Neural progenitor cell (in vitro differentiated cells): ENCODE data around the gene NIN. TPM values are rescaled to one million over a fixed set of nuclear protein-coding genes. Genes with fewer than 3 reads are reported as not detected.
A peak's percentile ranks its signal among the peaks of the same experiment; 100 is the strongest.

Source experiments
- DNase-seq: peaks from one replicate; pipeline ENCODE4 v3.0.0-alpha.2; 2016; ENCODE audit warnings: low spot score
- H2AFZ ChIP-seq: fragments of 200-600 bp; sonication (generic); replicated peaks from 2 replicates; pipeline ENCODE4 v1.6.1; 2016; ENCODE audit warnings: antibody characterized with exemption
- H3F3A ChIP-seq: fragments of 200-600 bp; sonication (generic); 2 replicates; pipeline ENCODE4 v1.6.1; 2016; ENCODE audit warnings: antibody characterized with exemption, low read depth
- H3K27ac ChIP-seq: fragments of 200-600 bp; sonication (generic); 2 replicates; pipeline ENCODE4 v1.5.1; 2016; ENCODE audit warnings: mild to moderate bottlenecking
- H3K27me3 ChIP-seq: fragments of 200-600 bp; sonication (generic); 2 replicates; pipeline ENCODE4 v1.6.1; 2016; ENCODE audit warnings: mild to moderate bottlenecking, moderate library complexity
- H3K36me3 ChIP-seq: fragments of 200-600 bp; sonication (generic); 2 replicates; pipeline ENCODE4 v1.5.1; 2016
- H3K4me1 ChIP-seq: fragments of 200-600 bp; sonication (generic); 2 replicates; pipeline ENCODE4 v1.6.1; 2016; ENCODE audit warnings: mixed run types
- H3K4me2 ChIP-seq: fragments of 200-600 bp; sonication (generic); 2 replicates; pipeline ENCODE4 v1.6.1; 2016
- H3K4me3 ChIP-seq: fragments of 200-600 bp; sonication (generic); 2 replicates; pipeline ENCODE4 v1.5.1; 2016
- H3K79me2 ChIP-seq: fragments of 200-600 bp; sonication (generic); 2 replicates; pipeline ENCODE4 v1.6.1; 2016; ENCODE audit warnings: low read depth
- H3K9ac ChIP-seq: fragments of 200-600 bp; sonication (generic); 2 replicates; pipeline ENCODE4 v1.6.1; 2016
- H3K9me3 ChIP-seq: fragments of 200-600 bp; sonication (generic); 2 replicates; pipeline ENCODE4 v1.5.1; 2016; ENCODE audit warnings: low read depth
- H4K20me1 ChIP-seq: fragments of 200-600 bp; sonication (generic); 2 replicates; pipeline ENCODE4 v1.6.1; 2016; ENCODE audit warnings: low read depth
- H3K27ac Mint-ChIP-seq: 3 replicates; pipeline ENCODE4 v1.8.0; 2021; ENCODE audit warnings: mixed read lengths
- H3K27me3 Mint-ChIP-seq: 2 replicates; pipeline ENCODE4 v1.8.0; 2022; ENCODE audit warnings: low read depth, mild to moderate bottlenecking, inconsistent platforms, moderate library complexity, mixed read lengths; ENCODE audit not compliant: insufficient read depth
- H3K36me3 Mint-ChIP-seq: 3 replicates; pipeline ENCODE4 v1.8.0; 2021; ENCODE audit warnings: mixed read lengths
- H3K4me1 Mint-ChIP-seq: 3 replicates; pipeline ENCODE4 v1.8.0; 2021; ENCODE audit warnings: mixed read lengths
- H3K4me3 Mint-ChIP-seq: 3 replicates; pipeline ENCODE4 v1.8.0; 2021; ENCODE audit warnings: mild to moderate bottlenecking, moderate library complexity, mixed read lengths
- H3K9me3 Mint-ChIP-seq: 3 replicates; pipeline ENCODE4 v1.8.0; 2020; ENCODE audit warnings: mixed read lengths
- CTCF ChIP-seq: fragments of 200-600 bp; sonication (generic); IDR thresholded peaks from 2 replicates; pipeline ENCODE4 v1.5.1; 2017; ENCODE audit warnings: antibody characterized with exemption, mild to moderate bottlenecking
- EZH2 ChIP-seq: fragments of 200-600 bp; sonication (generic); IDR thresholded peaks from 2 replicates; pipeline ENCODE4 v1.6.1; 2017; ENCODE audit warnings: antibody characterized with exemption, mild to moderate bottlenecking, moderate library complexity
- EZH2phosphoT487 ChIP-seq: fragments of 200-600 bp; sonication (generic); IDR thresholded peaks from 2 replicates; pipeline ENCODE4 v1.6.1; 2017; ENCODE audit warnings: antibody characterized with exemption
- total RNA-seq: library from RNA; depleted of rRNA; stranded (reverse); fragments of >200 nt; gene quantifications from 2 replicates; pipeline ENCODE4 v1.2.3, GENCODE V29; 2015; ENCODE audit warnings: low replicate concordance

The NIN gene
- total RNA-seq, 1 donor from 2014 or later: 49.0 TPM

DNA sequence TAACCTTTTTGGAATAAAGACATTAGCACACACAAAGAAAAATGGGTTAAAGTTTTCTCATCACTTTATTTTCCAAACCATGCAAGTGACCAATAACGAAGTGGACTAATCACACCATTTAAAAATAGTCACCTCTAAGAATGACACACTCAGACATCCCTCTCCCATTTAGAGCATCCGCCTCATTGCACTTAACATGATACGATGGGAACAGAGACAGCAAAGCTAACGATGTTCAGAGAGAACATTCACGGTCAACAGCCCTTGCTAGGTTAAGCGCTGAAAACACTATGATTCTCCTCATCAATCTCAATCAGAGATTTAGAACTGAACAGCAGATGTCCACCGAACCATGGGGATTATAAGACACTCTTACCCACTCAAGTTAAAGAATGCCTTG lies 35.8 kb downstream of the NIN start:
- peaks cover 5% of the 10 kb centered on the region for H3K27me3 Mint-ChIP-seq
- TF ChIP-seq EZH2 (no peak), EZH2phosphoT487 (no peak), CTCF (no peak)
- Histone ChIP-seq H3K79me2 (peaks cover 33% of the 10 kb centered on the region), H3K27me3 (no peaks in the 10 kb centered on the region), H3K27ac (no peak overlapping the region), H3K4me2 (peak overlapping the region; percentile 45), H4K20me1 (peaks cover 7% of the 10 kb centered on the region), H3K36me3 (no peaks in the 10 kb centered on the region), H2AFZ (no peak overlapping the region), H3K9me3 (no peaks in the 10 kb centered on the region), H3F3A (peaks cover 20% of the 10 kb centered on the region), H3K4me1 (peaks cover 43% of the 10 kb centered on the region), H3K4me3 (no peak overlapping the region), H3K9ac (no peak overlapping the region)
- H3K4me1 Mint-ChIP-seq: peaks cover 51% of the 10 kb centered on the region
- no peak for DNase-seq
- no peak overlapping the region for H3K27ac Mint-ChIP-seq
- no peaks in the 10 kb centered on the region for H3K9me3 Mint-ChIP-seq
- H3K36me3 Mint-ChIP-seq: peaks cover 39% of the 10 kb centered on the region
- H3K4me3 Mint-ChIP-seq: no peak overlapping the region

DNA sequence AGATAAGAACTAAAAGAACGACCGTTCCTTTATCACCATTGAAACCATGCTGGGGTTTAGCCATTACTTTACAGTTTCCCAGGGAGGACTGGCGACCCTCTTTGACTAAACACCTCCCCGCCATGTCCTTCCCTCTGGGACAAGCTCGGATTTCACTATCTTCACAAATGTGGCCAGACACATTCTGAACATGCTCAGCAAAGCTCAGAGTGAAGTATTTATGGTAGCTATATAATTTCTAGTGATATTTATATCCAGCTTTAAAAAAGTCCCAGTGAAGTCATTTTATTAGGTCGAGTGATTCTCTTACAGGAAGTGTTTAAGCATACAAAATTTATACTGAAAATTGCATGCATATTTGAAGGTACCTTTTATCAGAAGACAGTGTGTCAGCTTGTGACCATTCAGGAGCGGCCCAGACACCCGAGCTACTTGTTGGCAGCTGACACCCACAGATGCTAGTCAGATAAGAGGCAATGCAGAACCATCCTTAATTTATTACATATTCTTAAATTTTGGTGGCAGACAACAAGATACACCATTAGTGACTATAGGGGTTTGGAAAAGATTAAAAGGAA lies 36.8 kb downstream of the NIN start:
- DNase-seq: no peak
- peaks cover 20% of the 10 kb centered on the region for H3F3A ChIP-seq
- Mint-ChIP-seq H3K4me1 (peaks cover 51% of the 10 kb centered on the region), H3K27ac (no peak overlapping the region), H3K4me3 (no peak overlapping the region), H3K27me3 (peaks cover 2% of the 10 kb centered on the region), H3K9me3 (no peaks in the 10 kb centered on the region), H3K36me3 (peaks cover 37% of the 10 kb centered on the region)
- no peak overlapping the region for H3K27ac ChIP-seq
- no peak overlapping the region for H3K4me3 ChIP-seq
- peaks cover 7% of the 10 kb centered on the region for H4K20me1 ChIP-seq
- no peaks in the 10 kb centered on the region for H3K27me3 ChIP-seq
- H2AFZ ChIP-seq: no peak overlapping the region
- H3K36me3 ChIP-seq: no peaks in the 10 kb centered on the region
- H3K4me2 ChIP-seq: peak overlapping the region; percentile 45
- peaks cover 33% of the 10 kb centered on the region for H3K79me2 ChIP-seq
- no peaks in the 10 kb centered on the region for H3K9me3 ChIP-seq
- peaks cover 43% of the 10 kb centered on the region for H3K4me1 ChIP-seq
- TF ChIP-seq EZH2phosphoT487 (no peak), EZH2 (no peak), CTCF (no peak)
- H3K9ac ChIP-seq: no peak overlapping the region

DNA sequence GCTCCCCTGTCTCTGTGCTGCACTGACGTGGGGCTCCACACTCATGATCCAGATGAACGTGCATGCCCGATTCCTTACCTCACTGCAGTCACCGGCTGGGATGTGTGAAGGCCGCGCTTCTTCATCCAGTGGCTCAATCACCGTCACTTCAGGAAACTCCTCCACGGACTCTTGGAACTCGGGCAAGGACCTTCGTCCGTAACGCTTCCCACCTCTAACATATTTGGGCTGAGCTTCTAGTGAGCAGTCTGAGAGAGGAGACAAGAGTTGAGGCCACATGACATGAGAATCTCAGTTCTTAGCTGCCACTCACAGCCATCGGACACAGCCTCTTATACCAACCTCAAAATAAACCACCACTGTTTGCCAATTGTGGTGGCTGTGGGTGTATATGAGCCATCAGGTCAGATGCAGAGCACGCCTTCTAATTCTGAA lies 38.3 kb downstream of the NIN start:
- Histone ChIP-seq H3K36me3 (no peaks in the 10 kb centered on the region), H3F3A (peaks cover 8% of the 10 kb centered on the region), H3K79me2 (peaks cover 33% of the 10 kb centered on the region), H4K20me1 (peaks cover 4% of the 10 kb centered on the region), H3K27ac (no peak overlapping the region), H3K9me3 (no peaks in the 10 kb centered on the region), H3K9ac (no peak overlapping the region), H3K4me3 (no peak overlapping the region), H3K4me1 (peaks cover 40% of the 10 kb centered on the region), H3K27me3 (no peaks in the 10 kb centered on the region), H2AFZ (no peak overlapping the region), H3K4me2 (no peak overlapping the region)
- H3K36me3 Mint-ChIP-seq: peaks cover 38% of the 10 kb centered on the region
- H3K27ac Mint-ChIP-seq: no peak overlapping the region
- H3K4me3 Mint-ChIP-seq: no peak overlapping the region
- TF ChIP-seq CTCF (no peak), EZH2 (no peak), EZH2phosphoT487 (no peak)
- DNase-seq: no peak
- H3K27me3 Mint-ChIP-seq: peaks cover 2% of the 10 kb centered on the region
- no peaks in the 10 kb centered on the region for H3K9me3 Mint-ChIP-seq
- H3K4me1 Mint-ChIP-seq: peaks cover 42% of the 10 kb centered on the region
